Endothelial cell of umbilical vein (primary cell): ENCODE measurements around the gene FRS2. TPM values are rescaled to one million over a fixed set of nuclear protein-coding genes. Genes with fewer than 3 reads are reported as not detected.

ENCODE experiments used
- BruUV-seq: library from RNA; stranded (reverse); fragments of 400-500 nt; replicated peaks from 2 replicates; lab custom pipeline; 2021; lab: Mats Ljungman, UMichigan
- CTCF ChIA-PET: fragments of 300-600, 350-600 bp; sonication (Branson Sonifier 250); formaldehyde crosslinking; loops from one replicate; lab custom pipeline; 2021; ENCODE audit warnings: antibody characterized with exemption, inconsistent platforms; lab: Charles Lee
- POLR2A ChIA-PET: fragments of 300-600, 350-600 bp; sonication (Branson Sonifier 250); formaldehyde crosslinking; loops from one replicate; lab custom pipeline; 2021; ENCODE audit warnings: antibody characterized with exemption, inconsistent platforms; lab: Charles Lee
- DNase-seq: peaks from one replicate; pipeline ENCODE4 v3.0.0-alpha.2; 2011; ENCODE audit warnings: low read depth, low spot score
- FAIRE-seq: peaks from 2 replicates; lab custom pipeline; 2011; peaks lifted over from hg19 to GRCh38; lab: Jason Lieb, UNC
- H2AFZ ChIP-seq: 2 replicates; pipeline ENCODE4 v1.6.0; 2012; ENCODE audit warnings: low read depth, low read length, control low read depth, inconsistent platforms
- H3K27ac ChIP-seq: 2 replicates; pipeline ENCODE4 v1.5.1; 2011; ENCODE audit warnings: low read depth, mild to moderate bottlenecking, control low read depth, low read length, moderate library complexity; ENCODE audit not compliant: insufficient read depth
- H3K27me3 ChIP-seq, 2 experiments: 2 replicates each; pipeline versions ENCODE4 v1.6.0 to v1.6.1; 2011; ENCODE audit warnings: low read length in 2 of 2, mixed read lengths in 1 of 2; ENCODE audit not compliant: control insufficient read depth in 2 of 2, insufficient read depth in 2 of 2
- H3K36me3 ChIP-seq, 2 experiments: 2 replicates in 1 of 2; 3 replicates in 1 of 2; pipeline ENCODE4 v1.5.1; 2011; ENCODE audit warnings: low read length in 2 of 2, mild to moderate bottlenecking in 1 of 2, moderate library complexity in 1 of 2; ENCODE audit not compliant: control insufficient read depth in 2 of 2, insufficient read depth in 2 of 2; ENCODE audit errors: extremely low read depth in 1 of 2
- H3K4me1 ChIP-seq: 3 replicates; pipeline ENCODE4 v1.5.1; 2011; ENCODE audit warnings: mild to moderate bottlenecking, low read length; ENCODE audit not compliant: control insufficient read depth, insufficient read depth; ENCODE audit errors: extremely low read depth
- H3K4me2 ChIP-seq: 2 replicates; pipeline ENCODE4 v1.6.1; 2011; ENCODE audit warnings: low read length, control low read depth, mixed read lengths; ENCODE audit not compliant: insufficient read depth
- H3K4me3 ChIP-seq, 3 experiments: fragments of 200-600 bp in 1 of 3; sonication (generic), shearing (Covaris generic) in 1 of 3; replicated peaks in 1 of 3; 2 replicates each; pipeline ENCODE4 v1.5.1; 2011 to 2016; ENCODE audit warnings: control low read depth in 3 of 3, low read length in 3 of 3, mild to moderate bottlenecking in 2 of 3, inconsistent platforms in 1 of 3, low read depth in 1 of 3, moderate library complexity in 1 of 3; ENCODE audit not compliant: insufficient read depth in 1 of 3
- H3K79me2 ChIP-seq: 2 replicates; pipeline ENCODE4 v1.6.0; 2012; ENCODE audit warnings: low read length, inconsistent platforms; ENCODE audit not compliant: control insufficient read depth, insufficient read depth
- H3K9ac ChIP-seq: replicated peaks from 2 replicates; pipeline ENCODE3; 2011; ENCODE audit warnings: low read length, control low read depth; ENCODE audit not compliant: insufficient read depth; ENCODE audit errors: extremely low read depth
- H3K9me1 ChIP-seq: replicated peaks from 3 replicates; pipeline ENCODE4 v1.6.0; 2011; ENCODE audit warnings: mild to moderate bottlenecking, low read length; ENCODE audit not compliant: control insufficient read depth, insufficient read depth; ENCODE audit errors: extremely low read depth
- H3K9me3 ChIP-seq: replicated peaks from 2 replicates; pipeline ENCODE4 v1.5.1; 2012; ENCODE audit warnings: low read length, inconsistent platforms; ENCODE audit not compliant: control insufficient read depth, insufficient read depth
- H4K20me1 ChIP-seq: replicated peaks from 2 replicates; pipeline ENCODE3; 2011; ENCODE audit warnings: mild to moderate bottlenecking, low read length; ENCODE audit not compliant: control insufficient read depth, insufficient read depth; ENCODE audit errors: extremely low read depth
- EZH2 ChIP-seq: IDR thresholded peaks from 2 replicates; pipeline ENCODE4 v1.6.1; 2012; ENCODE audit warnings: borderline replicate concordance, low read depth, mild to moderate bottlenecking, moderate library complexity, low read length, inconsistent platforms; ENCODE audit not compliant: severe bottlenecking
- FOS ChIP-seq: IDR thresholded peaks from 2 replicates; pipeline ENCODE4 v1.6.1; 2011; ENCODE audit warnings: mild to moderate bottlenecking, low read length, moderate library complexity, borderline replicate concordance; ENCODE audit not compliant: insufficient read depth
- GATA2 ChIP-seq: IDR thresholded peaks from 2 replicates; pipeline ENCODE4 v1.7.0; 2011; ENCODE audit warnings: low read depth, mild to moderate bottlenecking, moderate library complexity, mixed read lengths, low read length; ENCODE audit not compliant: insufficient read length, insufficient read depth
- JUN ChIP-seq: IDR thresholded peaks from 2 replicates; pipeline ENCODE4 v1.6.1; 2011; ENCODE audit warnings: borderline replicate concordance, low read depth; ENCODE audit not compliant: insufficient read length, insufficient read depth
- MYC ChIP-seq: IDR thresholded peaks from one replicate; pipeline ENCODE4 v1.6.1; 2011; ENCODE audit warnings: mild to moderate bottlenecking, low read depth, low read length
- POLR2A ChIP-seq: IDR thresholded peaks from 2 replicates; pipeline ENCODE4 v1.6.1; 2012; ENCODE audit warnings: low read depth, mild to moderate bottlenecking, control low read depth, low read length
- POLR2AphosphoS5 ChIP-seq: IDR thresholded peaks from 2 replicates; pipeline ENCODE4 v1.6.1; 2012; ENCODE audit warnings: low read depth, mild to moderate bottlenecking, control low read depth, low read length, moderate library complexity; ENCODE audit not compliant: insufficient read depth
- dilution Hi-C: fragments of 300-500 bp; cut with MboI; formaldehyde crosslinking; loops from one replicate; pipeline ENCODE4 v1.15.0; 2019; ENCODE audit warnings: low sequenced_read_pairs; ENCODE audit not compliant: extremely low pct_ligation_motif_present
- intact Hi-C: fragments of 100-400 bp; cut with micrococcal nuclease; formaldehyde crosslinking; loops from one replicate; pipeline ENCODE4 v1.10.0; 2022
- polyA plus RNA-seq, 4 experiments: library from polyadenylated mRNA; depleted of rRNA in 3 of 4; stranded (reverse) in 3 of 4; unstranded in 1 of 4; fragments of >200 nt; gene quantifications; 2 replicates each; pipeline versions ENCODE4 v1.2.1 to v1.2.3, GENCODE V29; 2011 to 2012; ENCODE audit warnings: missing spikeins in 1 of 4
- total RNA-seq: library from RNA; stranded (reverse); gene quantifications from 2 replicates; pipeline ENCODE4 v1.2.3, GENCODE V29; 2021
- TF ChIP-seq, protein P1 (sequence below): IDR thresholded peaks from 2 replicates; pipeline ENCODE4 v1.6.1; 2011; ENCODE audit not compliant: insufficient read depth, insufficient read length
- TF ChIP-seq, protein P2 (sequence below), 2 donors: IDR thresholded peaks; 1 replicate in 1 of 2; 2 replicates in 1 of 2; pipeline ENCODE4 v1.5.1; 2011; ENCODE audit warnings: low read length in 2 of 2, mild to moderate bottlenecking in 2 of 2, moderate library complexity in 2 of 2, control low read depth in 1 of 2, inconsistent platforms in 1 of 2, low read depth in 1 of 2; ENCODE audit not compliant: insufficient read depth in 1 of 2; ENCODE audit errors: extremely low read depth in 1 of 2

Gene FRS2
- total and polyA plus RNA-seq, 2 donors (not counting 3 experiments of a cell fraction or from before 2014, with no cell fraction given), result 6.3 to 15.5 TPM

GRCh38 chr12:69514111-69514510 is 43.9 kb downstream of the FRS2 start:
- peaks cover 20% of the 10 kb centered on the region for H4K20me1 ChIP-seq
- POLR2A ChIA-PET, result no interaction called here
- no peak overlapping the region for H3K27ac ChIP-seq
- H2AFZ ChIP-seq, result no peak overlapping the region
- H3K4me1 ChIP-seq, result peaks cover 5% of the 10 kb centered on the region
- H3K27me3 ChIP-seq, result no peaks in the 10 kb centered on the region
- H3K9ac ChIP-seq, result no peak overlapping the region
- no TSS peak for BruUV-seq
- H3K4me2 ChIP-seq, result no peak overlapping the region
- intact Hi-C loops (no loop called here), dilution Hi-C loops (no loop called here)
- no peaks in the 10 kb centered on the region for H3K9me3 ChIP-seq
- H3K4me3 ChIP-seq, result no peak overlapping the region
- CTCF ChIA-PET, result interaction anchor here (0.7 kb wide), 1 partner anchor 57 kb away, joined by 3 read pairs; no protein-coding TSS in a partner anchor
- TF ChIP-seq, protein P1, sequence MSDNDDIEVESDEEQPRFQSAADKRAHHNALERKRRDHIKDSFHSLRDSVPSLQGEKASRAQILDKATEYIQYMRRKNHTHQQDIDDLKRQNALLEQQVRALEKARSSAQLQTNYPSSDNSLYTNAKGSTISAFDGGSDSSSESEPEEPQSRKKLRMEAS, result no peak
- no peak for TF ChIP-seq EZH2
- no peak for TF ChIP-seq MYC
- TF ChIP-seq, protein P2, sequence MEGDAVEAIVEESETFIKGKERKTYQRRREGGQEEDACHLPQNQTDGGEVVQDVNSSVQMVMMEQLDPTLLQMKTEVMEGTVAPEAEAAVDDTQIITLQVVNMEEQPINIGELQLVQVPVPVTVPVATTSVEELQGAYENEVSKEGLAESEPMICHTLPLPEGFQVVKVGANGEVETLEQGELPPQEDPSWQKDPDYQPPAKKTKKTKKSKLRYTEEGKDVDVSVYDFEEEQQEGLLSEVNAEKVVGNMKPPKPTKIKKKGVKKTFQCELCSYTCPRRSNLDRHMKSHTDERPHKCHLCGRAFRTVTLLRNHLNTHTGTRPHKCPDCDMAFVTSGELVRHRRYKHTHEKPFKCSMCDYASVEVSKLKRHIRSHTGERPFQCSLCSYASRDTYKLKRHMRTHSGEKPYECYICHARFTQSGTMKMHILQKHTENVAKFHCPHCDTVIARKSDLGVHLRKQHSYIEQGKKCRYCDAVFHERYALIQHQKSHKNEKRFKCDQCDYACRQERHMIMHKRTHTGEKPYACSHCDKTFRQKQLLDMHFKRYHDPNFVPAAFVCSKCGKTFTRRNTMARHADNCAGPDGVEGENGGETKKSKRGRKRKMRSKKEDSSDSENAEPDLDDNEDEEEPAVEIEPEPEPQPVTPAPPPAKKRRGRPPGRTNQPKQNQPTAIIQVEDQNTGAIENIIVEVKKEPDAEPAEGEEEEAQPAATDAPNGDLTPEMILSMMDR (IDR thresholded peaks at IDR 0.05; ENCODE audit: extremely low read depth in 1 of 2, insufficient read depth in 1 of 2, low read depth in 1 of 2, low read length in 2 of 2), result no peak
- TF ChIP-seq POLR2A, result no peak
- TF ChIP-seq FOS, result no peak
- no peak for TF ChIP-seq POLR2AphosphoS5
- no peak for TF ChIP-seq JUN
- no peak for TF ChIP-seq GATA2
- H3K9me1 ChIP-seq, result no peaks in the 10 kb centered on the region
- H3K36me3 ChIP-seq, result no peaks in the 10 kb centered on the region
- FAIRE-seq (no peak), DNase-seq (no peak)
- peaks cover 73% of the 10 kb centered on the region for H3K79me2 ChIP-seq
